BJ (cell line): Measurements from ENCODE around the gene WWOX. TPM values are rescaled to one million over a fixed set of nuclear protein-coding genes. Genes with fewer than 3 reads are reported as not detected.

ENCODE experiments used
- CTCF ChIA-PET: fragments of 350-600 bp; formaldehyde crosslinking; extraction: SDS; loops from one replicate; lab custom pipeline; 2021; ENCODE audit warnings: antibody characterized with exemption, inconsistent platforms; lab: Yijun Ruan, JAX
- POLR2A ChIA-PET: fragments of 300-600 bp; sonication (Branson Sonifier 250); formaldehyde crosslinking; extraction: SDS; loops from one replicate; lab custom pipeline; 2021; ENCODE audit warnings: antibody characterized with exemption; lab: Charles Lee
- DNase-seq: peaks from one replicate; pipeline ENCODE4 v3.0.0-alpha.2; 2011; ENCODE audit warnings: low read depth
- H3K27me3 ChIP-seq: 2 replicates; pipeline ENCODE4 v1.6.0; 2011; ENCODE audit warnings: low read length; ENCODE audit not compliant: control insufficient read depth, insufficient read depth
- H3K36me3 ChIP-seq: 2 replicates; pipeline ENCODE4 v1.5.1; 2011; ENCODE audit warnings: low read length; ENCODE audit not compliant: control insufficient read depth, insufficient read depth
- H3K4me3 ChIP-seq: 2 replicates; pipeline ENCODE4 v1.5.1; 2011; ENCODE audit warnings: low read depth, mild to moderate bottlenecking, control low read depth, low read length
- CTCF ChIP-seq: IDR thresholded peaks from 2 replicates; pipeline ENCODE4 v1.5.1; 2011; ENCODE audit warnings: low read depth, mild to moderate bottlenecking, control low read depth, inconsistent platforms, low read length, moderate library complexity; ENCODE audit not compliant: insufficient read depth
- polyA plus RNA-seq: library from polyadenylated mRNA; depleted of rRNA; stranded (reverse); fragments of >200 nt; gene quantifications from 2 replicates; pipeline ENCODE4 v1.2.3, GENCODE V29; 2011

WWOX gene
- polyA plus RNA-seq, 1 experiment, result 3.1 TPM

- no peaks in the 10 kb centered on the region for H3K27me3 ChIP-seq
- H3K36me3 ChIP-seq, result no peaks in the 10 kb centered on the region
- ChIA-PET CTCF (no interaction called here), POLR2A (no interaction called here)
- no peak overlapping the region for H3K4me3 ChIP-seq
- no peak for TF ChIP-seq CTCF
- DNase-seq, result no peak
Measured at GRCh38 chr16:79134300-79134699, 1034.8 kb downstream of the WWOX start.

DNA sequence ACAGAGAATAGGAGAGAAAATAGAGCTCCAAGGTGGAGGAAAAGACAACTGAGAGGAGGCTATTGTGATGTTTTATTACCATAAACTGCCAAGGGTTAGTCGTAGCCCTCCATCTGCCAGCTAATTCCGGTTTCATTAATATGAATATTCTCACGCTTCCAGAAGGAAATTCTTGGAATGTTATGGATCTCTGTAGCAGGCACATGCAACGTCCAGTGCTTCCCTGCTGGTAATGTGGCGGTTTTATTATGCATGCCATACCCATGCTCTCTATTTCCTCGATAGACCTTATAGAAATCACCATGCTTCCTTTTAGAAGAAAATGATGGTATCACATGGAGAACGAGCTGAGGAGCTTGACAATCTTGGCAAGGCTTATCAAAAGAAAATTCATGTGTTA lies 1037.5 kb downstream of the WWOX start:
- no peaks in the 10 kb centered on the region for H3K27me3 ChIP-seq
- no peaks in the 10 kb centered on the region for H3K36me3 ChIP-seq
- no peak for DNase-seq
- H3K4me3 ChIP-seq, result no peak overlapping the region
- CTCF ChIA-PET, result interaction anchor here (1.0 kb wide), 1 partner anchor 9 kb away, joined by 3 read pairs; no protein-coding TSS in a partner anchor
- TF ChIP-seq CTCF, result no peak
- POLR2A ChIA-PET, result interaction anchor here (0.6 kb wide), 1 partner anchor 119 kb away, joined by 12 read pairs; no protein-coding TSS in a partner anchor

DNA sequence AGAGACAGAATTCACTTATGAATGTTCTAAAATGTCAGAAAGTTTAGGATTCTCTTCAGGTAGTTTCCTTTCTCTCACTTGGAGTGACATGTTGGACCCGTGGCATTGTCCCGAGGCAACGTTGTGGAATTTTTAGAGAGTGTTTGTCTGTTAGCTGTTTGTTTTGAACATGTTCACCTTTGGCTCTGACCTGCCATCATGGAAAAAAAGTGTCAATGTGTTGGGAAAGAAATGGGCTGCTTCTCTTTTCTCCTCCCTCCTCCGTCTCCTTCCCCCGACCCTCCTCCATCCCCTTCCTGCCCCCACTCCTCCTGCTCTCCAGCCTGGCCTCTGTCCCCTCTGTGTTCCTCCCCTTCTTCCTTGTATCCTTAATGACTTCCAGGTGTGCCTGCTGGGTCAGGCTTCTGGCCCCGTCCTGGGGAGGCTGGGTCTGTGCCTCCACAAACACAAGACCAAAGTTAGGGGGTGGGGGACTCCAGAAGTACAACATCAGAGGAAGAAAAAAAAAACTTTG lies 1038.0 kb downstream of the WWOX start:
- no peak for DNase-seq
- H3K4me3 ChIP-seq, result no peak overlapping the region
- ChIA-PET CTCF (no interaction called here), POLR2A (interaction anchor here (0.6 kb wide), 1 partner anchor 118 kb away, joined by 12 read pairs; no protein-coding TSS in a partner anchor)
- H3K27me3 ChIP-seq, result no peaks in the 10 kb centered on the region
- no peaks in the 10 kb centered on the region for H3K36me3 ChIP-seq
- no peak for TF ChIP-seq CTCF

DNA sequence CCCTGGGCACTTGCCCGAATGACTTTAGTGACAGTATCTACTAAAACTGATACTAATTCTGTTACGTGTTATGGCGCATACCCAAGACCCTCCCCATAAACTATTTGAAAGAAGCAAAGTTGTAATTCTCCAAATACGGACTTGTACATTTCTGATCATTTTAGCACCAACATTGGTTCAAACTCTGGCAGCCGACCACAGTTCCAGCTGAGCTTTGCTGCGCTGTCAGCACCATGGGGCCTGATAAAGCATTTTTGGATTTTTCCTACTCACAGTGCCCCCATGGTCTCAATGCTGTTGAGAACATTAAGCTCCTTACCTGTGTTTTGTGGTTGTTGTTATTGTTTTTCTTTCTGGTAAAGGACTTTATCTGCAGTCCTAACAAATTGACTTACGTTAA lies 1040.3 kb downstream of the WWOX start:
- no peak for DNase-seq
- TF ChIP-seq CTCF, result no peak
- ChIA-PET POLR2A (no interaction called here), CTCF (no interaction called here)
- H3K27me3 ChIP-seq, result no peaks in the 10 kb centered on the region
- H3K4me3 ChIP-seq, result no peak overlapping the region
- H3K36me3 ChIP-seq, result no peaks in the 10 kb centered on the region

GRCh38 chr16:79143026-79143425 lies 1043.6 kb downstream of the WWOX start:
- H3K36me3 ChIP-seq, result no peaks in the 10 kb centered on the region
- no peaks in the 10 kb centered on the region for H3K27me3 ChIP-seq
- DNase-seq, result no peak
- TF ChIP-seq CTCF, result no peak
- CTCF ChIA-PET, result no interaction called here
- H3K4me3 ChIP-seq, result no peak overlapping the region
- POLR2A ChIA-PET, result no interaction called here
